Brain microvascular endothelial cell (primary cell): ENCODE measurements around the gene PIK3AP1.

Experiments used
- DNase-seq: peaks from one replicate; pipeline ENCODE4 v3.0.0-alpha.2; 2020
- H3K27ac ChIP-seq: fragments of 250-450 bp; sonication (Bioruptor Pico); 2 replicates; pipeline ENCODE4 v1.5.1; 2020; ENCODE audit warnings: mild to moderate bottlenecking, moderate library complexity
- H3K27me3 ChIP-seq: fragments of 250-450 bp; sonication (Bioruptor Pico); replicated peaks from 2 replicates; pipeline ENCODE4 v1.5.1; 2020; ENCODE audit warnings: mild to moderate bottlenecking
- H3K36me3 ChIP-seq: fragments of 250-450 bp; sonication (Bioruptor Pico); replicated peaks from 2 replicates; pipeline ENCODE4 v1.5.1; 2020; ENCODE audit warnings: mild to moderate bottlenecking
- H3K4me3 ChIP-seq: 2 replicates; pipeline ENCODE4 v1.5.1; 2011; ENCODE audit warnings: low read depth, mild to moderate bottlenecking, control low read depth, low read length, moderate library complexity
- in situ Hi-C: cut with HindIII; loops from 2 replicates; pipeline ENCODE4 v1.10.0; 2017; ENCODE audit warnings: low sequenced_read_pairs, low pct_ligation_motif_present
- TF ChIP-seq, protein P1 (sequence below): IDR thresholded peaks from 2 replicates; pipeline ENCODE4 v1.5.1; 2011; ENCODE audit warnings: low read depth, mild to moderate bottlenecking, moderate library complexity, low read length, control low read depth, inconsistent platforms; ENCODE audit errors: missing control alignments

The PIK3AP1 gene

DNA sequence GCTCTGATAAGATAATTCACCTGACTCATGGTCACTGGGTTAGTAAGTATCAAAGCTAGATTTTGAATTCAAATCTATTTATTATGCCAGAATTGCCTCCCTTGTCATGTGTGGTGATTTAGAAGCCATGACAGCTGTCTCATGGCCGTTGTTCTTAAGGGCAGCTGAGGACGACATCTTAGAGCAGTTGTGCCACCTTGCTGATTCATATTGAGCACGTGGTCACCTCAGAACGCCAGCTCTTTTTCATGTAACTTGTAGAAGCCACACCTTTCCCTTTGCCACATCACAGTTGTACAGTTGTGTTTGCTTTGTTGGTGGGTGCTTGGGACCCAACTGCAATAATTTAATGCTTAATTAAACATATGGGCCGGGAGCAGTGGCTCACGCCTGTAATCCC lies 4.3 kb upstream of the PIK3AP1 start:
- H3K4me3 ChIP-seq, result no peak overlapping the region
- no peak overlapping the region for H3K27ac ChIP-seq
- H3K27me3 ChIP-seq, result peaks cover 19% of the 10 kb centered on the region
- TF ChIP-seq, protein P1, sequence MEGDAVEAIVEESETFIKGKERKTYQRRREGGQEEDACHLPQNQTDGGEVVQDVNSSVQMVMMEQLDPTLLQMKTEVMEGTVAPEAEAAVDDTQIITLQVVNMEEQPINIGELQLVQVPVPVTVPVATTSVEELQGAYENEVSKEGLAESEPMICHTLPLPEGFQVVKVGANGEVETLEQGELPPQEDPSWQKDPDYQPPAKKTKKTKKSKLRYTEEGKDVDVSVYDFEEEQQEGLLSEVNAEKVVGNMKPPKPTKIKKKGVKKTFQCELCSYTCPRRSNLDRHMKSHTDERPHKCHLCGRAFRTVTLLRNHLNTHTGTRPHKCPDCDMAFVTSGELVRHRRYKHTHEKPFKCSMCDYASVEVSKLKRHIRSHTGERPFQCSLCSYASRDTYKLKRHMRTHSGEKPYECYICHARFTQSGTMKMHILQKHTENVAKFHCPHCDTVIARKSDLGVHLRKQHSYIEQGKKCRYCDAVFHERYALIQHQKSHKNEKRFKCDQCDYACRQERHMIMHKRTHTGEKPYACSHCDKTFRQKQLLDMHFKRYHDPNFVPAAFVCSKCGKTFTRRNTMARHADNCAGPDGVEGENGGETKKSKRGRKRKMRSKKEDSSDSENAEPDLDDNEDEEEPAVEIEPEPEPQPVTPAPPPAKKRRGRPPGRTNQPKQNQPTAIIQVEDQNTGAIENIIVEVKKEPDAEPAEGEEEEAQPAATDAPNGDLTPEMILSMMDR, result no peak
- in situ Hi-C loops, result no loop called here
- DNase-seq, result no peak
- H3K36me3 ChIP-seq, result no peaks in the 10 kb centered on the region

DNA sequence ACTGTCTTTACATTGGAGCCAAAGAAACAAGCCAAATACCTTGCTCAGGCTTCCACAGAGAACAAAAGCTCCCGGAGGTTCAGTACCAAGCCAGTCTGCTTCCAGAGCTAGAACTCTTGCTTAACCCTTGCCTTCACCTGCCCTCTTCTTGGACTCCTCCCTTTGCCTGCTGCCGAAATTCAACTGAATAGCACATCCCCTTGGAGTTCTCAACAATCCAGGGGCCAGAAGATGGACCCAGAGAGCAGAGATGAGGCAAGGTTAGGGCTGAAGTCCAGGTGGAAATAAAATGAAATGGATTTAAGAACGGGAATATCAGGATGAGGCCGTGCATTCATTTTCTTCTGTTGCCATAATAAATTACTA lies 876 bp upstream of the PIK3AP1 start:
- H3K36me3 ChIP-seq, result no peaks in the 10 kb centered on the region
- no peak for DNase-seq
- TF ChIP-seq, protein P1, result no peak
- peaks cover 26% of the 10 kb centered on the region for H3K27me3 ChIP-seq
- in situ Hi-C loops, result no loop called here
- H3K27ac ChIP-seq, result no peak overlapping the region
- H3K4me3 ChIP-seq, result no peak overlapping the region

DNA sequence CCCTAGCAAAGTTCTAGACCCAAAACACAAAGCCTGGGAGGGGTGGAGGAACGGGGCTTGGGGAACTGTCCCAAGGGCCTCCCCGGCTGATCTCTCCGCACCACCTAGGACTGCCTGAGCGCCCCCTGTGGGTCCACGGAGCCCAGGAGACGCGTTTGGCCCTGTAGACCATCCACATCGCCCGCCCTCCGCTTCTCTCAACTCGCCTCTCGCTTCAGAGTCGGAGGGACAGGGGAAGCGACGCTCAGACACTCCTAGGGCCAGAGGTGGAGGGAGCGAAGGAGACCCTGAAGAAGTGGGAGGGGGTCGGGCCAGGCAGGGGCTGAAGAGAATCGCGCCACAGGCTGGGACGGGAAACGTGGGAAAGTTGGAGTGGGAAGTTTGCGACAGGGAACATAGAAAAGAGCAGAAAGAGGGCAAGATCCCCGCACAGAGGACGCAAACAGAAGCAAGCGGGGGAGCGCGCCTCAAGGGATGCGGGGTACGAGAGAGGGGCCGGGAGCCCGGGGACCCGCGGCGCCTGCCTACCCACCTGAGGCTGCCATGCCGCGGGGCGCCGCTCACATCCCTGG lies 378 bp downstream of the PIK3AP1 start:
- peaks cover 26% of the 10 kb centered on the region for H3K27me3 ChIP-seq
- H3K4me3 ChIP-seq, result peak overlapping the region; percentile 36
- no peak overlapping the region for H3K27ac ChIP-seq
- no peak for DNase-seq
- TF ChIP-seq, protein P1, result peak; percentile 64
- in situ Hi-C loops, result no loop called here
- no peaks in the 10 kb centered on the region for H3K36me3 ChIP-seq

DNA sequence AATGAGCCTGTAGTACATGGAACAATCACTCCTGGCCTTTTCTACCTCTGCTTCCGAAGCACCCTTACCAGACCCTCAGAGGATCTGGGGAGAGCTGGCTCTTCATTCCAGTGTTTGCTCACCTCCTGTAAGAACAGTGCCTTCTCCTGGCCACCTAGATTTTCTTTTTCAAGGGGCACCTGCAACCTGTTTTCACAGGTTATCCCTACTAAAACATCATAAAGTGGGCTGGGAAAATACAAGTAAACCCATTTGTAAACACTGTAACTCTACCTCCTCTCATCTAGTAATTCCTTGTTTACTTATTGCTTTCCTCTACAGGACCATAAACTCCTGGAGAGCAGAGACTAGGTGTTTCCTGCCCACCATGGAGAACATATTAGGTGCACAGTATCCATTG lies 1.1 kb downstream of the PIK3AP1 start:
- H3K27ac ChIP-seq, result no peak overlapping the region
- in situ Hi-C loops, result no loop called here
- no peaks in the 10 kb centered on the region for H3K36me3 ChIP-seq
- TF ChIP-seq, protein P1, result no peak
- peaks cover 26% of the 10 kb centered on the region for H3K27me3 ChIP-seq
- H3K4me3 ChIP-seq, result no peak overlapping the region
- DNase-seq, result no peak

DNA sequence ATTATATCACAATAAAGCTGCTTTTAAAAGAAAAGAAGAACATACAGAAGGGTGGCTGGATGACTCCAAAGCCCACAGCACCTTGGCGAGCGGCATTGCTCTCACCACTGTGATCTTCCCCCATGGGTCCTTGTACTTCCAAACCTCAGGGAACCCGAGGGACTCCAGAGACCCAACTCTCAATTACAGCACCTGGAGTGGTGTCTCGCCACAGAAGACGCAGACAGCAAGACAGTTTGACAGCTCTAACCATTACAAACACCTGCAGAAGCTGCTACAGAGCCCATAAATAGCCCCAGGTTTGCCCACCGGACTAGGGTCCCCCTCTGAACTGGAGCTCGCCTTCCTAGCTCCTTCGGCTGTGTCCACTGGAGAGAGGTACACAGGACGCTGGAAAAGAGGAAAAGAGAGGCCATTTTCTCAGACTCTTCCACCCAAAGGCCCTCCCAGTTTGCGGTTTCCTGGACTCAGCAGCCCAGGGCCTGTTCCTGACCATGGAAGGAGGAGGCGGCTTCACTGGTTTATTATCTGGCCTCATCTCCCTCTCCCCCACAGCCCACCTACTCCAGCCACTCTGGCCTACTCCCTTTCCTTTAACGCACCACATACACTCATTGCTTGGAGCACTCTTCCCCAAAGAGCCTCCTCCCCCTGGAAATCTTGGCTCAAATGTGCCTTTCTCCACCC lies 1.9 kb downstream of the PIK3AP1 start:
- in situ Hi-C loops, result no loop called here
- TF ChIP-seq, protein P1, result no peak
- H3K27ac ChIP-seq, result no peak overlapping the region
- H3K4me3 ChIP-seq, result no peak overlapping the region
- H3K36me3 ChIP-seq, result no peaks in the 10 kb centered on the region
- H3K27me3 ChIP-seq, result peaks cover 26% of the 10 kb centered on the region
- no peak for DNase-seq

DNA sequence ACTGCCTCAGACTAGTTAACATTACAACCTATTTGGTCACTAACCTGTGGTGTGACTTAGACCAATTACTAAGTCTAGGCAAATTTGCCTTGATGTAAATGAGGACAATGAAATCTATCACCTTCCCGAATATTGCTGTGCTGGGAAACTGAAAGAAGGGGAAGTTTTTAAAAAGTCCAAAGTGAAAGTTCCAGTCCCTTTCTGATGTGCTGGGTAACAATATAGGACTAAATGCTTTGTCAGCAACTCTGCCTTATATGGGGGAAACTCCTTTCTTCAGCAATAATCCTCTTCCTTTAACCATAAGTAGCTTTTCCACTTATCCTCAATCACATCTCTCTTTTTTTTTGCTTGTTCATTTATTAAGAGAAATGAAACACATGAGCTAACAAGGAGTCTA lies 3.9 kb downstream of the PIK3AP1 start:
- Histone ChIP-seq H3K36me3 (no peaks in the 10 kb centered on the region), H3K27me3 (peaks cover 24% of the 10 kb centered on the region), H3K4me3 (no peak overlapping the region), H3K27ac (no peak overlapping the region)
- TF ChIP-seq, protein P1, result no peak
- no peak for DNase-seq
- in situ Hi-C loops, result no loop called here
